Fibroblast of the aortic adventitia (primary cell): Measurements from ENCODE around the gene CDT1. TPM values are rescaled to one million over a fixed set of nuclear protein-coding genes. Genes with fewer than 3 reads are reported as not detected.

Source experiments
- DNase-seq: peaks from one replicate; pipeline ENCODE4 v3.0.0-alpha.2; 2010; ENCODE audit warnings: low read depth
- H3K4me3 ChIP-seq: 2 replicates; pipeline ENCODE4 v1.5.1; 2011; ENCODE audit warnings: low read depth, mild to moderate bottlenecking, control low read depth, low read length, moderate library complexity
- CTCF ChIP-seq: IDR thresholded peaks from 2 replicates; pipeline ENCODE4 v1.5.1; 2011; ENCODE audit warnings: mild to moderate bottlenecking, low read length, control low read depth, inconsistent platforms; ENCODE audit not compliant: insufficient read depth
- total RNA-seq: library from RNA; depleted of rRNA; stranded (reverse); fragments of >200 nt; gene quantifications from 2 replicates; pipeline ENCODE4 v1.2.3, GENCODE V29; 2012; ENCODE audit warnings: low replicate concordance

CDT1 gene
- total RNA-seq, 1 donor: 26.8 TPM

DNA sequence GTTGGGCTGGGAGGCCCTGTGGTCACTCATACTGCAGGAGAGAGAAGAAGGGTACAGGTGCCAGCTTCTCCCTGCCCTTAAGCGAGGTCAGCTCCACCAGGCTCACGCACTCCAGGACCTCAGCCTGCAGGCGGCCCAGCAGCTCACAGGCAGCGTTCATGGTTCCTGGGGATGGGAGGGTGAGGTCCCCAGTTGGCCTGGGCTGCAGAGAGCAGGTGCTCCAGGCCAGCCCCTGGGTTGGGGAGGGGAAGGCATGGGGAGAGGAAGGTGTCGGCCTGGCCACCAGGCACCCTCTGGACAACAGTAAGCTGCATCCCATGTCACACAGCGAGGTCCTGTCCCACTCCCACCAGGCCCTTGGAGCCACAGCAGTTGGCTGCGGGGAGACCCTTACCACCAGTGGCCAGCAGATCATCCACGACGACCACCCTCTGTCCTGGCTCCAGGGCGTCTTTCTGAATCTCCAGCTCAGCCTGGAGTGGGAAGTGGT is 6.1 kb downstream of the CDT1 start:
- H3K4me3 ChIP-seq: peak overlapping the region; percentile 84
- DNase-seq: no peak
- no peak for TF ChIP-seq CTCF

DNA sequence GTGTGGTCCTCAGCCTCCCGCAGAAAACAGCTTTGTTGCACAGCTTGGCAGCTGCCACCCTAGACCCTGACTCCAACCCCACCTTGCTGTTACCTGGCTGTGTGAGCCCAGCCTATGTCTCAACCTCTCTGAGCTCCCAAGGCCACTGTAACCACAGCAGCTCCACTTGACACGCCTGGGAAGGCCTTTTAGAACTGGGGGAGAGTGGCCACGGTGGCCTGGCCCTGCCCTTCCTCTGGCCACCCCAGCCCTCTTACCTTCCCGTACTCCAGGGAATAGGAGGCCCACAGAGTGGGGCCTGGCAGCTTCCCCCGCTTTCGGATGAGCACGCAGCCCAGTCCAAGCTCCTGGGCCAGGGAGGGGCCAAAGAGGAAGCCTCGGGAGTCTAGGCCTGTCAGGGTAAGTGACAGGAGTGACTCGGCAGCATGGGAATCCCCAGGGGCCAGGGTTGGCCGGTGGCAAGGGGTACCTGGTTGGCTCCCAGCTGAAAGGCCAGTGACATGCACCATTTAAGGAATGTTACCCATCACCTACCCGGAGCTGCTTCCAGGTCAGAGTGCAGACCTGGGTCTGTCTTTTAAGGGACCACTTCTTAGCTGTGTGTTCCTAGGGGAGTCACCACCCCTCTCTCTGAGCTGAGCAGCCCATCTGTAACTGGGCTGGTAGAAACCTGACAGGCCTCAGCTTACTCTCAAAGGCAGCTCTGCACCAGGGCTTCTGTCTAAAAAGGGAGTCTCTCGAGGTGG is 6.8 kb downstream of the CDT1 start:
- peak overlapping the region; percentile 84 for H3K4me3 ChIP-seq
- DNase-seq: no peak
- TF ChIP-seq CTCF: no peak

DNA sequence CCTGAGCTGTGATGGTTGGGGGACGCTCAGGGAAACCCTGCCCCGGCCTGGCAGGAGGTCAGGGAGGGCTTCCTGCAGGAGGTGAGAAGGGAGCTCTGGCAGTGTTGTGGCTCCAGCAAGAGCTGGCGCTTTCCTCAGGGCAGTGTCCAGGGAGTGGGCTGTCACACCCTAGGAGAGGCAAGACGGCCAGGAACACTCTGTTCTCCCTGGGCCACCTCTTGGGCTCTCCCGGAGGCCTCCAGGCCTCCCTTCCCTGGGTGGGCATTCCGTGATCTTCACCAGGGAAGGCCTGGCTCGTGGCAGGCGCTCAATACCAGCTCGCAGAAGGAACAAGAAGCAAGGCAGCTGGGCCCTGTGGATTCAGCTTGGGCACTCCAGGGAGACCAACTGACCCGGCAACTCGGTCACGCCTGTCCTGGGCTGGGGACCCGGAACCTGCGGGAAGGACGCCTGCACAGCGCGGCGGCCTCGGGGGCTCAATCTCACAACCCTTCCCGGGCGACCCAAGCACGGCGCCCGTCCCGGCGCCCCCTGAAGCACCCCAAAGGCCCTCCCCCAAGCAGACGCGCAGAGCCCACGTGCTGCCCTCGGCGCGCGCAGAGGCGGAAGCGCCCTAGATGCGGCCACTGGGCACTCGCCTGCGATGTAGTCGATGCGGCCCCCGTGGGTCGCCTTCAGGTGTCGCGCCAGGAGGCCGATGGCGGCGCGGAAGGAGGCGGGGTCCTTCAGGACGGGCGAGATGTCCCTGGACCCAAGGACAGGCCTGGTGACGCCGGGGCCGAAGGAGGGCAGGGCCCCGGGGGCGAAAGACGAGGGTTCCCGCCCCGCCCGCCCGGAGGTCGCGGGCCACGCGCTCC is 7.6 kb downstream of the CDT1 start:
- peak overlapping the region; percentile 84 for H3K4me3 ChIP-seq
- peak; percentile 75 for DNase-seq
- TF ChIP-seq CTCF: no peak

- peak; percentile 14 for TF ChIP-seq CTCF
- peak within 1 kb of the TSS; percentile 84 for H3K4me3 ChIP-seq
- peak; percentile 96 for DNase-seq
These were observed 8.4 kb downstream of the CDT1 start, which contains the start of gene APRT for GRCh38 chr16:88811769-88812512. Gene APRT (minus strand): TSS chr16:88811928. CDS start chr16:88811899, 29 bp downstream.

GRCh38 chr16:88812513-88813268 is 9.1 kb downstream of the CDT1 start:
- no peak for TF ChIP-seq CTCF
- H3K4me3 ChIP-seq: peak overlapping the region; percentile 84
- peak; percentile 58 for DNase-seq
